CD4-positive, CD25-positive, alpha-beta regulatory T cell (primary cell): ENCODE measurements around the gene HCRTR2. TPM values are rescaled to one million over a fixed set of nuclear protein-coding genes. Genes with fewer than 3 reads are reported as not detected.

Experiments used
- ATAC-seq, 2 donors: fragments of 150-1000 bp; cut with Tn5 transposase; one replicate each; pipeline ENCODE4 v1.10.0; 2021; ENCODE audit warnings: low read depth in 2 of 2, moderate number of reproducible peaks in 2 of 2, moderate library complexity in 1 of 2
- DNase-seq, 3 donors: peaks; one replicate each; pipeline versions ENCODE4 v3.0.0 to v3.0.0-alpha.2; 2012 to 2022; ENCODE audit warnings: mixed read lengths in 1 of 3
- H3K27ac ChIP-seq: one replicate; pipeline ENCODE4 v1.7.0; 2013; ENCODE audit warnings: mild to moderate bottlenecking, low read length; ENCODE audit not compliant: insufficient read depth, poor library complexity, severe bottlenecking
- H3K27me3 ChIP-seq: one replicate; pipeline ENCODE4 v1.7.0; 2013; ENCODE audit warnings: low read length; ENCODE audit not compliant: control insufficient read depth, insufficient read depth
- H3K36me3 ChIP-seq: one replicate; pipeline ENCODE4 v1.7.0; 2013; ENCODE audit warnings: mild to moderate bottlenecking, low read length, moderate library complexity; ENCODE audit not compliant: control insufficient read depth, insufficient read depth
- H3K4me1 ChIP-seq: 2 replicates; pipeline ENCODE4 v1.7.0; 2013; ENCODE audit warnings: mild to moderate bottlenecking, low read length; ENCODE audit not compliant: insufficient read depth, control insufficient read depth, poor library complexity, severe bottlenecking
- H3K4me3 ChIP-seq: one replicate; pipeline ENCODE4 v1.7.0; 2013; ENCODE audit warnings: low read depth, mild to moderate bottlenecking, low read length, moderate library complexity
- H3K9me3 ChIP-seq, 2 experiments: 1 replicate in 1 of 2; 2 replicates in 1 of 2; pipeline ENCODE4 v1.7.0; 2013; ENCODE audit warnings: low read length in 2 of 2, mild to moderate bottlenecking in 1 of 2, moderate library complexity in 1 of 2; ENCODE audit not compliant: control insufficient read depth in 2 of 2
- H3K27ac Mint-ChIP-seq, 3 donors: one replicate each; pipeline ENCODE4 v1.8.0; 2020 to 2022; ENCODE audit warnings: mild to moderate bottlenecking in 3 of 3, mixed read lengths in 3 of 3, moderate library complexity in 2 of 3
- H3K27me3 Mint-ChIP-seq: one replicate; pipeline ENCODE4 v1.8.0; 2022; ENCODE audit warnings: mild to moderate bottlenecking, mixed read lengths
- H3K36me3 Mint-ChIP-seq: one replicate; pipeline ENCODE4 v1.8.0; 2020; ENCODE audit warnings: mixed read lengths
- H3K4me1 Mint-ChIP-seq, 4 donors: one replicate each; pipeline ENCODE4 v1.8.0; 2020 to 2022; ENCODE audit warnings: mixed read lengths in 4 of 4, mild to moderate bottlenecking in 1 of 4
- H3K4me3 Mint-ChIP-seq, 4 donors: one replicate each; pipeline ENCODE4 v1.8.0; 2020 to 2022; ENCODE audit warnings: mild to moderate bottlenecking in 4 of 4, mixed read lengths in 4 of 4, moderate library complexity in 3 of 4
- H3K9me3 Mint-ChIP-seq, 7 donors: one replicate each; pipeline ENCODE4 v1.8.0; 2020 to 2022; ENCODE audit warnings: mixed read lengths in 7 of 7, mild to moderate bottlenecking in 3 of 7, moderate library complexity in 2 of 7
- polyA plus RNA-seq, 4 donors: library from polyadenylated mRNA; unstranded; fragments of 300-500 nt; fragmentation: Illumina TruSeq; gene quantifications; one replicate each; pipeline ENCODE4 v1.2.3, GENCODE V29; 2021
- total RNA-seq: library from RNA; stranded (reverse); gene quantifications from one replicate; pipeline ENCODE4 v1.2.3, GENCODE V29; 2022

HCRTR2 gene
- total and polyA plus RNA-seq, 5 donors from 2014 or later = not detected

- no peaks in the 10 kb centered on the region for H3K9me3 ChIP-seq
- H3K27me3 ChIP-seq = no peaks in the 10 kb centered on the region
- H3K4me3 ChIP-seq = no peak overlapping the region
- no peak overlapping the region for H3K27ac ChIP-seq
- no peaks in the 10 kb centered on the region for H3K36me3 ChIP-seq
- Mint-ChIP-seq H3K9me3 (peaks cover 0 to 28% (median 4%) of the 10 kb centered on the region in 7 donors), H3K4me1 (no peaks in the 10 kb centered on the region), H3K36me3 (no peaks in the 10 kb centered on the region), H3K4me3 (no peak overlapping the region), H3K27me3 (no peaks in the 10 kb centered on the region), H3K27ac (no peak overlapping the region)
- no peaks in the 10 kb centered on the region for H3K4me1 ChIP-seq
- ATAC-seq (no peak), DNase-seq (no peak)
These were observed 10.6 kb downstream of the HCRTR2 start for GRCh38 chr6:55184782-55185530.

- Histone ChIP-seq H3K27me3 (no peaks in the 10 kb centered on the region), H3K36me3 (no peaks in the 10 kb centered on the region), H3K9me3 (peaks cover 2 to 5% of the 10 kb centered on the region in 2 experiments), H3K4me1 (no peaks in the 10 kb centered on the region), H3K27ac (no peak overlapping the region), H3K4me3 (no peak overlapping the region)
- Mint-ChIP-seq H3K4me3 (no peak overlapping the region), H3K9me3 (peaks cover 0 to 13% (median 4%) of the 10 kb centered on the region in 7 donors), H3K4me1 (no peaks in the 10 kb centered on the region), H3K36me3 (no peaks in the 10 kb centered on the region), H3K27ac (no peak overlapping the region), H3K27me3 (no peaks in the 10 kb centered on the region)
- DNase-seq = no peak
- ATAC-seq = no peak
These were observed 24.4 kb downstream of the HCRTR2 start for GRCh38 chr6:55198715-55199114.

GRCh38 chr6:55199239-55199638, 24.9 kb downstream of the HCRTR2 start:
- Mint-ChIP-seq H3K27ac (no peak overlapping the region), H3K4me3 (no peak overlapping the region), H3K36me3 (no peaks in the 10 kb centered on the region), H3K4me1 (no peaks in the 10 kb centered on the region), H3K9me3 (peaks cover 0 to 13% (median 4%) of the 10 kb centered on the region in 7 donors), H3K27me3 (no peaks in the 10 kb centered on the region)
- no peak overlapping the region for H3K4me3 ChIP-seq
- H3K27ac ChIP-seq = no peak overlapping the region
- H3K36me3 ChIP-seq = no peaks in the 10 kb centered on the region
- ATAC-seq = no peak
- DNase-seq = no peak
- peaks cover 2 to 5% of the 10 kb centered on the region in 2 experiments for H3K9me3 ChIP-seq
- H3K4me1 ChIP-seq = no peaks in the 10 kb centered on the region
- H3K27me3 ChIP-seq = no peaks in the 10 kb centered on the region

GRCh38 chr6:55208478-55209458, 34.5 kb downstream of the HCRTR2 start:
- peaks cover 0 to 2% (median 0%) of the 10 kb centered on the region in 4 donors for H3K4me1 Mint-ChIP-seq
- Histone ChIP-seq H3K36me3 (no peaks in the 10 kb centered on the region), H3K27me3 (no peaks in the 10 kb centered on the region), H3K27ac (no peak overlapping the region), H3K4me3 (no peak overlapping the region), H3K9me3 (peaks cover 0 to 2% of the 10 kb centered on the region in 2 experiments), H3K4me1 (no peaks in the 10 kb centered on the region)
- H3K27me3 Mint-ChIP-seq = no peaks in the 10 kb centered on the region
- H3K4me3 Mint-ChIP-seq = no peak overlapping the region
- peaks cover 2 to 22% (median 8%) of the 10 kb centered on the region in 7 donors for H3K9me3 Mint-ChIP-seq
- no peak overlapping the region for H3K27ac Mint-ChIP-seq
- DNase-seq (no peak), ATAC-seq (no peak)
- no peaks in the 10 kb centered on the region for H3K36me3 Mint-ChIP-seq

- Histone ChIP-seq H3K27ac (no peak overlapping the region), H3K9me3 (no peaks in the 10 kb centered on the region), H3K36me3 (no peaks in the 10 kb centered on the region), H3K4me3 (no peak overlapping the region), H3K27me3 (no peaks in the 10 kb centered on the region), H3K4me1 (no peaks in the 10 kb centered on the region)
- ATAC-seq = no peak
- Mint-ChIP-seq H3K4me3 (no peak overlapping the region), H3K36me3 (no peaks in the 10 kb centered on the region), H3K9me3 (peaks cover 0 to 32% (median 7%) of the 10 kb centered on the region in 7 donors), H3K27me3 (no peaks in the 10 kb centered on the region), H3K27ac (no peak overlapping the region), H3K4me1 (peaks cover 0 to 2% (median 0%) of the 10 kb centered on the region in 4 donors)
- DNase-seq = no peak
These were observed 36.6 kb downstream of the HCRTR2 start for GRCh38 chr6:55210952-55211351.

- DNase-seq (no peak), ATAC-seq (no peak)
- H3K9me3 ChIP-seq = no peaks in the 10 kb centered on the region
- H3K4me1 ChIP-seq = no peaks in the 10 kb centered on the region
- no peak overlapping the region for H3K27ac ChIP-seq
- no peaks in the 10 kb centered on the region for H3K36me3 Mint-ChIP-seq
- no peaks in the 10 kb centered on the region for H3K36me3 ChIP-seq
- H3K27me3 ChIP-seq = no peaks in the 10 kb centered on the region
- no peak overlapping the region for H3K4me3 Mint-ChIP-seq
- H3K4me1 Mint-ChIP-seq = peaks cover 0 to 2% (median 0%) of the 10 kb centered on the region in 4 donors
- no peaks in the 10 kb centered on the region for H3K27me3 Mint-ChIP-seq
- no peak overlapping the region for H3K27ac Mint-ChIP-seq
- H3K9me3 Mint-ChIP-seq = peaks cover 0 to 32% (median 8%) of the 10 kb centered on the region in 7 donors
- H3K4me3 ChIP-seq = no peak overlapping the region
These were observed 37.8 kb downstream of the HCRTR2 start for GRCh38 chr6:55212156-55212555.

GRCh38 chr6:55220961-55221360, 46.6 kb downstream of the HCRTR2 start:
- H3K27me3 ChIP-seq = no peaks in the 10 kb centered on the region
- no peaks in the 10 kb centered on the region for H3K9me3 ChIP-seq
- H3K27ac ChIP-seq = no peak overlapping the region
- peaks cover 3 to 20% (median 6%) of the 10 kb centered on the region in 7 donors for H3K9me3 Mint-ChIP-seq
- H3K27me3 Mint-ChIP-seq = no peaks in the 10 kb centered on the region
- ATAC-seq (no peak), DNase-seq (no peak)
- H3K4me3 ChIP-seq = no peak overlapping the region
- no peaks in the 10 kb centered on the region for H3K4me1 Mint-ChIP-seq
- H3K4me3 Mint-ChIP-seq = no peak overlapping the region
- H3K27ac Mint-ChIP-seq = no peak overlapping the region
- H3K36me3 ChIP-seq = no peaks in the 10 kb centered on the region
- no peaks in the 10 kb centered on the region for H3K36me3 Mint-ChIP-seq
- H3K4me1 ChIP-seq = no peaks in the 10 kb centered on the region
